SU-DHL-6 (cell line): ENCODE measurements around the gene RDH8.

Experiments used
- EZH2phosphoT487 ChIP-seq: fragments of 200-600 bp; sonication (generic), shearing (Covaris generic); conservative IDR thresholded peaks from 2 replicates; pipeline ENCODE4 v1.6.1; 2018; ENCODE audit warnings: mild to moderate bottlenecking, antibody characterized with exemption, low read length, moderate library complexity, mixed read lengths
- TF ChIP-seq, protein P1 (sequence below): fragments of 200-600 bp; sonication (generic); IDR thresholded peaks from one replicate; pipeline ENCODE4 v1.5.1; 2017; ENCODE audit warnings: antibody characterized with exemption, mild to moderate bottlenecking, low read length, moderate library complexity; ENCODE audit not compliant: insufficient read depth, poor library complexity, severe bottlenecking

DNA sequence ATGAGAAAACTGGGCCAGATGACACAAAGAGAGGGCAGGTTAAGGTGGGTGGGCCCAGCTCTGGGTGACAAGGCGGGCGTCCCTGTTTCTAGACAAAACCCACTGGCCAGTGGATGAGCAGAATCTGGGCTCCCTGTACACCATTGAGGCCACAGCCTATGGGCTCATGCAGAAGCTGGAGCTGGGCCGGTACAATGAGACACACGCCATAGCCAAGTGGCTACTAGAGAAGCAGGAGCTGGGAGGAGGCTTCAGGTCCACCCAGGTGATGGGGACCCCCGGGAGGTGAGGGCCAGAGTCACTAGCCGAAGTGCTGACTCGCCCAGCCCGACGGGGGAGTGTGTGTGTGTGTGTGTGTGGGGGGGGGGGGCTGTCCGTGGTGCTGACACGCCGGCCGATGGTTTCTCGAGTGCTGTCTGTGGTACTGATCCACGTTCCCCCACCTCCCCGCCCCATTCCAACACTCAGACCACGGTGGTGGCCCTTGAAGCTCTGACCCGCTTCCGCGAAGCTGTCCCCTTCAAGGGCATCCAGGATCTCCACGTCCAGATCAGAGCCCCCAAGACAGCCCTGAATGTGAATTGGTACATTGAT is 48.5 kb downstream of the RDH8 start:
- TF ChIP-seq, protein P1, sequence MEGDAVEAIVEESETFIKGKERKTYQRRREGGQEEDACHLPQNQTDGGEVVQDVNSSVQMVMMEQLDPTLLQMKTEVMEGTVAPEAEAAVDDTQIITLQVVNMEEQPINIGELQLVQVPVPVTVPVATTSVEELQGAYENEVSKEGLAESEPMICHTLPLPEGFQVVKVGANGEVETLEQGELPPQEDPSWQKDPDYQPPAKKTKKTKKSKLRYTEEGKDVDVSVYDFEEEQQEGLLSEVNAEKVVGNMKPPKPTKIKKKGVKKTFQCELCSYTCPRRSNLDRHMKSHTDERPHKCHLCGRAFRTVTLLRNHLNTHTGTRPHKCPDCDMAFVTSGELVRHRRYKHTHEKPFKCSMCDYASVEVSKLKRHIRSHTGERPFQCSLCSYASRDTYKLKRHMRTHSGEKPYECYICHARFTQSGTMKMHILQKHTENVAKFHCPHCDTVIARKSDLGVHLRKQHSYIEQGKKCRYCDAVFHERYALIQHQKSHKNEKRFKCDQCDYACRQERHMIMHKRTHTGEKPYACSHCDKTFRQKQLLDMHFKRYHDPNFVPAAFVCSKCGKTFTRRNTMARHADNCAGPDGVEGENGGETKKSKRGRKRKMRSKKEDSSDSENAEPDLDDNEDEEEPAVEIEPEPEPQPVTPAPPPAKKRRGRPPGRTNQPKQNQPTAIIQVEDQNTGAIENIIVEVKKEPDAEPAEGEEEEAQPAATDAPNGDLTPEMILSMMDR: no peak
- TF ChIP-seq EZH2phosphoT487: no peak
